Right renal cortex interstitium (tissue), 3 donors: ENCODE data around the gene DIP2C. TPM values are rescaled to one million over a fixed set of nuclear protein-coding genes. Genes with fewer than 3 reads are reported as not detected.
"Not testable (repeated sequence)": the region's sequence is repeated elsewhere in the genome, so short reads cannot be mapped to it uniquely, and the experiment has no call there.

Source experiments
- DNase-seq, 3 donors: peaks; one replicate each; pipeline ENCODE4 v3.0.0-alpha.2; 2013; ENCODE audit warnings: low read depth in 3 of 3, low spot score in 2 of 3
- polyA plus RNA-seq, 3 donors: library from polyadenylated mRNA; unstranded; fragments of 120-200 nt; gene quantifications; one replicate each; pipeline ENCODE4 v1.2.1, GENCODE V29; 2013; ENCODE audit not compliant: insufficient read length in 3 of 3

DIP2C gene
- polyA plus RNA-seq, 3 donors, result 19.2 to 22.3 (median 21.0) TPM

DNA sequence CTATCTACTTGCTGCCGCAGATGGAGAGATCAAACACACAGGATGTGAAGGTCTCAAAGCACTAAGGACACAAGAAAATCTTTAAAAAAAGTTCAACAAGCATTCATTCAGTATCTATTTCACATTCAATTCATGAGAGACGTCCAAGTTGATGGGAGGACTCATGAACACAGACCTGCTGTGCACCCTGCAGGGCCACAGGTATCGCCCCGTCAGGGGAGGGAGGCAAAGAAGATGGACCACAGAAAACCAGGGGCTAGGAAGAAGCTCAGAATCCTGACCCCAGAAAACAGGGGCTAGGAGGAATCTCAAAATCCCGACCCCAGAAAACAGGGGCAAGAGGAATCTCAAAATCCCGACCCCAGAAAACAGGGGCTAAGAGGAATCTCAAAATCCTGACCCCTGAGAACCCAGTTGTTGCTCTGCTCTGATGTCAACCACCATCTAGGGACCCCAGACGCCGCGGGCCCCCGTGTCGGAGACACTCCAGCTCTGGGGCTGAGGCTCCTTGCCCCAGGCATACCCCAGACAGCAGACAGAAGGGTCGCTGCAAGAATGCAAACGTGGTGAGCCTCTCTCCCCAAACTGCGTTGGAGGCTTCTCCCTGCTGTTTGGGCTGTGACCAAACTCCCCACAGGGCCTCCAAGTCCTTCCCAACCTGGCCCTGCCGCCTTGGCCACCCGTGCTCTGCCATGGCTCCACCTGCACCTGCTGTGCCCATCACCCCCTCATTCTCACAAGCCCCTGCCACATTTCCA is 197.6 kb downstream of the DIP2C start:
- no peak for DNase-seq

DNA sequence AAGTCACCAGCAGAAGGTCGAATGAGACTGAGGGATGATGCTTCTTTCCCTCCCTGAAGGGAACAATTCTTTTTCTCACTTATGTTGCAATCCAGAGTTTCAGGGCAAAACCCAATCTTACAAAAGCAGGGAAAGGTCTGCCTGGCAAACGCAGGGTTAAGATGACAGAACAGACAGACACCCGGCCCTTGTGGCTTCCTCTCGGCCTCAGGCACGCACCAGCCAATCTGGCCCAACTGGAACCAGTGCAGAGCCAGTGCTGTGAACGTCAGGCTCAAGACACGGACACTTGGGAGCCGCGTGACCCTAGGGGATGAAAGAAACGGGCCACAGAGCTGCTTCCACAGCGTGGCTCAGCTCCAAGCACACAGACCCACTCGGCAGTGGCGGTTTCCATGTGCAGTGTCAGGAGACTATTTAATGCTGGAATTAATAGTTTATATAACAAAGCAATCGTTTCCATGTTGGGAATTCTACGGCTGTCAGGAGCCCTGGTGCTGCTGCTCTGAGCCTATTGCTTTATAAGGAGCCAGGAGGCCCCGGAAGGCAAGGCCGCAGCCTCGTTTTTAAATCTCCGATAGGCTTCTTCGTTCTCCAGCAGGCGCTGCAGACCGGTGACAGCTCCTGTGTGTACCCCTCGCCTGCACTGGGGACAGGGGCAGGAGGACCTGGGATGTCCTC is 198.4 kb downstream of the DIP2C start:
- no peak for DNase-seq

DNA sequence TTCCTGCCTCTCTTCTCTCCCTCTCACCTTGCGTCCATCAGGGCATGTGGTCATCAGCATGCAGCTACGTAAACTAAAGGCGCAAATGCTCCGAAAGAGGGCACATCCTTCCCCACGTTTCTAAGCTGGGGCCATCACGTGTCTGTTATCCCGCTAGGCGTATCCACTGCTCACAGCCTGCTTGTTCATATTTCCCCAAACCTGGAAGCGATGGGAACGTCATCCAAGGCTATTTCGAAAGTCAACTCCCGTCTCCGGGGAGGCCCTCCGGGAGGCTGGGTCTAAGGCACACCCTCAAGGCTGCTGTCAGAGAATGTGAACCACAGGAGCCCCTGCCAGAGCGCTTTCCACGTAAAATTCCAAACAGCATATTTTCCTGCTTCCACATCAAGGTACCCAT is 199.2 kb downstream of the DIP2C start:
- no peak for DNase-seq

DNA sequence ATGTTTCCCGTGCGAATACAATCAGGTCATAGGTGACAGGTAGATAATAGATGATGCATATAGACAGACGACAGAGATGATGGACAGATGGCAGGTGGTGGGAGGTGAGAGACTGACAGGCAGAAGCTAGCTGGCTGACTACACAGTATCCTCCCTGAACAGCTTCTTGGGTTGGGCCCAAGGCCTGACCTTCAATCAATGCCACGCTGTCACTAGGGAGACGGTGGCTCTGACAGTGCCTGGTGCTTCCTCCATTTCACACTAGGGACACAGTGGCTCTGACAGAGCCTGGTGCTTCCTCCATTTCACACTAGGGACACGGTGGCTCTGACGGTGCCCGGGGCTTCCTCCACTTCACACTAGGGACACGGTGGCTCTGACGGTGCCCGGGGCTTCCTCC is 200.1 kb downstream of the DIP2C start:
- DNase-seq, result no peak

DNA sequence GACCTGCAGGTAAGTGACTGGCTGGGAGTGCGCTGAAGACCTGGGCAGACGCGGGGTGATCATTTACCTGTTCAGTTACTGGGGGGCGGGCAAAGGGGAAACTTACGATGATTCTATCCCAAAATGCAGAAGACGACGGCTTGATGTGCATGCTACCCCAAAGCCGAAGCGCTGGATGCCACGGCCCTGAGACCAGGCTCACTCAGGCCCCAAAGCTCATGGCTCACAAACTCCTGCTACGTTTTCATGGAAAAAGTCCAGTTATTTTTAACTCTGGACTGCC is 200.6 kb downstream of the DIP2C start:
- DNase-seq, result no peak

DNA sequence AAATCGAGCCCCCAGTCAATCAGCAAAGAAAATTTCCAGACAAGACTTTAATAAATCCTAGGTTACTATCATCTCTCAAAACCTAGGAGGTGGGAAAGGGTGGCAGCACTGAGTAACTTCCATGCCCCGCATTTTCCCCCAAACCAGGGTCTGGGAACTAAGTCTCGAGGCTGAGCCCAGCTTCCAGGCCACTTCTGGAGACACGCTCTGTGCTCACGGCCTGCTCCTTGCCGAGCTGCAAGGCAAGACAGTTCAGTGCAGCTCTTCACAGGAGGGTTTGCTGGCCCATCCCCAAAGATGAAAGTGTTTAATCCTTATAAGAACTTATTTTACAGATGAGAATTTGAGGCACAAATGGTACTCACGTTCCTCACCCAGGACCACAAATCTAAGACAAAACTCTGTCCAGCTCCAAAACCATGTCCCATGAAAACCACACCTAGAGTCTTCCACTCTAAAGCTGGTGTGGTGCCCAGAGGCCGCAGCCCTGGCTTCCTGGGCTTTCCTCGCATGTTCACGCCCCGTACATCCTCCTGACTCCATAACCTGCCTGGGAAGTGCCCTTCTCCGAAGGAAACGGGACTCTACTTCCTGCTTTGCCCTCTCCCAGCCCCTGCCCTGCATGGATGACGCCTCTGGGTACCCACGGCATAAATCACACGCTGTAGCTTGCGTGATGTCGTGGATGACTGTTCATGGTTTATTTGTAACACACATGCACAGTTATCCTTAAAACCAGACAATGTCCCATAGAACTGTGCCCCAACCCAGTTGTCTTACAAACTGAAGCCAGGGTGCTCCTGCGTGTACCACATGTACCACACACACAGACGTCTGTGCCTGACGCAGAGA is 201.2 kb downstream of the DIP2C start:
- DNase-seq, result no peak

DNA sequence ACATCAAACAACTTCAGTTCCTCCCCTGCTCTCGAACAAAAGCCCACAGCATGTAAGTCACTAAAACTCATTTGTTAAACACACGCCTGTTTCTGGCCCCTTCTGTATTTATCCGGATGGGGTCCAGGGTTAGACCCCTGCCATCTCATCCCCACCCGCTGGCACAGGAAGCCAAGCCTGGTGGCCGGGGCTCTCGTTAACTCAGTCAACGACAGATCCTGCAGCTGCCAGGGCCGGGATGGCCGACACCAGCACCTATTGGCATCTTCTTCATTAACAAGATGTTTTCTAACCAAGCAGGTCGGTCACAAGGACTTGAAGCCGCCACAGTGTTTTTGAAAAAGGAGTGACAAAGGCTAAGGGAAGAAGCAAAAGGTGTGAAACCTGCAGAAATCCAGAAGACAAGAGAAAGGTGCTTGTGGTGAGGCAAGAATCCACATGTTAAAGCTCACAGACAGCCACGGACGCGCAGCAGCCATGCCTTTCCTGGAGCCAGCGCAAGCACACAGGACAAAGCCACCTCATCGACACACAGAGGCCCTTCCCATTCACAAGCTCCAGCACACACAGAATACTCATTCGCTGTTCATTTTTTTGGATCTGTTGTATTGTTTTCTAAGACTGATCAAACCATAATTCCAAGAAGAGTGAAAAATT is 202.7 kb downstream of the DIP2C start:
- DNase-seq, result no peak

DNA sequence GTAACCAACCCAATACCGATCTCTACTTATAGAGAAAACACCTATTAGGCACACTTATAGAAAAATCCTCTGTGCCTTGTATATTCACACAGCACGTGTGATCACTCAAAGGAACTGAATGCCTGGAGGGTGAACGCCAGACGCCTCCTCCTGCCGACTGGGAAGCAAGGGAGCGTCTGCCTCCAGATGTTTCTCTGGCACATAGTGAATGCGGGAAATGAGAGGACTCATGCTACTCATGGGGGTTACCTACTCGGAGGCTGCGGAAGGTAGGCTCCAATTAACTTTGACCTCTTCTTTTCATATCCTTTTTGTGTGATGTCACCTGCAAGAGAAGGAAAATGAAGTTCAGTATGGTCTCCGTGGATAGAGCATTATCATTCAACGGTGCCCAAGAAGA is 203.3 kb downstream of the DIP2C start:
- no peak for DNase-seq

DNA sequence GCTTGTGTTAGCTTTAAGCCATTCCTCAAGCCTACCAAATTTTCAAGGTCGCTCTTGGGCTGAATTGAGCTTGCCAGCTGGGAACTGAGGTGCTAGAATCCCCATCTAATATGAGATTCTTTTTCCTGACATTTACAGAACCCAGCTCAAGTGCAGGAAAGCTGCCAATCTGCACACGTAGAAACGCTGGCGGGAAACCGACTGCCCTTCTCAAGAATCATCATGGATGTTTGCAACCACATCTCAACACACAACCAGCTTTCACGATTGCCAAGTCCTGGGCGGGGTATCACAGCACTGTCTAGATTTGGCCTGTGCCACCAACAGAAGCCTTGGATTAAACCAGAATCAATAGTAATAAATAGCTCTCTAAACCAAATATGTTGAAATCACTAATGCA is 203.7 kb downstream of the DIP2C start:
- DNase-seq, result no peak

DNA sequence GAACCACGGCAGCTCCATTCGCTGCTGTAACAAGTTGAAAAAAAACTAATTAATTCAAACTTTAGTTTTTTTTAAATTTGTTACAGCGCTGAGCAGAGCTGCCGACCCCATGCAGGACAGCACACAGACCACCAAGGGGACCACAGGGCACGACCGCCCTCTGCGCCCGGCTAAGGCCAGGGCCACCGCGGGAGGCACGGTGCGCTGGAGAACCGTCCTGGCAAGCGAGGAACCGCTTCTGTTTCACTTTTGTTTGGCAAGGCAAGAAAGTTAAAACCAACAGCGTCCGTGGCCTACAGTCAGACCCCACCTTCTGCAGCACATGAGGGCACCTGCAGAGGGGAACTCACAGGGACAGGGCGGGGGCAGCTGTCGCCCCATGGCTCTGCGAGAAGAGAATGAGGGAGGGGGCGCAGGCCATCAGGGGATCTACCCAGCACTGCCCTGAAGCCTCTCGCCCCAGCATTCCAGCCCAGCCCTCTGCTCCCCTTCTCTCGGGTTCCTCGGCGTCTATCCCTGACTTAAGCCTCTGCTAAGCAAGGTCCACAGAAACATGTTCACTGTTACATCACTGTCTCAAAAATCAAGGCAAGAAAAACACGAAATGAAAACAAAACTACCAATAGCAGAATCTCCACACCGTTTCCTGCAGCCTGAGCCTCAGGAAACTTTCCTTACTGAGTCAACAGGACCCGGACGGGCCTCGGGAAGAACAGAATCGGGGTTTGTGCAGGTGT is 204.4 kb downstream of the DIP2C start:
- DNase-seq, result no peak

DNA sequence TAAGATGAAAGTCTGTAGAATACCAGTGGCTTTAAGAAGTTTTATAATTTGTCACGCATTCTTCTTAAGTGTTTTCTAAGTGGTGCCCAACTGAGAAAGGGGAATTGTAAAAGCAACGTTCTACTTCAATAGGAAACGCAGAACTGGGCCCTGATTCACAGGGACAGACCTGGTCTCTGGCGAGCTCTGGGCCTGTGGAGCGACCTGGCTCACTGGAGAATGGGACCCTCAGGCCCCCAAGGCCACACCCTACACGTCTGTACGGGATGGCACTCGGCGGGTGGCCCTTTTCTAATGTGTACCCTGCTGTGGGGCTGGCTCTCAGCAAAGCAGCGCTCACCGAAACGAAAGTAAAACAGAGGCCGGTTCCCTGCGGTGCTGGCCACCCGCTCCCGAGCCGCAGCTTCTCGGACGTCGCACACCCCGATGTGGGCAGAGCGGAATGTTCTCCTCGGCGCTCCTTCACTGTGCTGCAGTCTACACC is 205.0 kb downstream of the DIP2C start:
- DNase-seq, result no peak

DNA sequence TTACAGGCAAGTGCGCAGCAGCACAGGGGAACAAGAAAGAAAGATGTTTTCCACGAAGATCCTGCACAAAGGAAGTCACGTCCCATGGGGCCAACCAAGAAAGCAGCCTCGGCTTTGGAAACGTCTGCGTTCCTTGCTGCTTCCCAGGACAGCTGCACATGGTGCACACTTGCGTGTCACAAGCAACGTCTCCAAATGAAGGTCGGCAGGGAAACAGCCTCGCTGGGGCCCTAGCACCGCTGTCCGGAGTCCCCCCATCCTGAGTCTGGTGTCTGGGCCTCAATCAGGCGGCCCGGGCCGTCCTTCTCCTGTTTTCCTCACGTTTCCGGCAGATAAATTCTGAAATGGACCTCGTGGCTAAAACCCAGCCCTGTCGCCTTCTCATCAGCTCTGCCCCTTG is 206.2 kb downstream of the DIP2C start:
- DNase-seq, result no peak

DNA sequence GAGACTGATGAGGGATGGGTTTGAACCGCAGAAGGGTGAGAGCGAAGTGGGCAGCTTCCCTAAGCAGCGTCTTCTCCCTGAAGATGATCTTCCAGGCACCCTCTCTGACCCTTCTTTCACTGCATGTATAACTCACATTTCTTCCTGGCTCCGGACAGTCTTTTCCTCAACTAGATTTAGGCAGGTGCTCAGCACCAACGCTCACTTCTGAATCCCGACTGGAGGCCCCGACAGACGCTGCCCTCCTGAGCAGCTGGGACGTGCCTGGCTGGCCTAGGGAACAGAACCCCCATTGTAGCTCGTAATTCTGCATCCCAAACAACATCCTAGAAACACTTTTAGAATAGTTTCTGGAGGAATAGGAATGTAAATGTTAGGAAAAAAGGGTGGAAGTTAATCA is 206.6 kb downstream of the DIP2C start:
- no peak for DNase-seq

DNA sequence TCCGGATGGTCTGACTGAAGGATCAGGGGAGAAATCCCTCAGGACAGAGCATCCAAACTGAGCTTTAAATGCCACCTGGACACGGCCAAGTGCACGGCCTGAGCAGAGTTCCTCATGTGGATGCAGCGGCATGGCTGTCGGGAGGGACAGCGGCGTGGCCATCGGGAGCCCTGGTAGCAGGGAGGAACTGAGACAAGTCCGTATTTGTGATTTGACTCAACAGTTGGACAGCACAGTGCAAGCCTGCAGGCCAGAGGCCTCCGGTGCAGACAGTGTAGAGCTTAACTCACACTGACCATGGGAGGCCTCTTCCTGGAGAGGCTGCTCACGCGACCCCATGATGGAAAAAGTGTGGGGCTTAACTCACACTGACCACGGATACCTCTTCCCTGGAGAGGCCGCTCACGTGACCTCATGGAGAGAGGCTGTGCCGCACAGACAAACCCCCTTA is 207.4 kb downstream of the DIP2C start:
- DNase-seq, result no peak

DNA sequence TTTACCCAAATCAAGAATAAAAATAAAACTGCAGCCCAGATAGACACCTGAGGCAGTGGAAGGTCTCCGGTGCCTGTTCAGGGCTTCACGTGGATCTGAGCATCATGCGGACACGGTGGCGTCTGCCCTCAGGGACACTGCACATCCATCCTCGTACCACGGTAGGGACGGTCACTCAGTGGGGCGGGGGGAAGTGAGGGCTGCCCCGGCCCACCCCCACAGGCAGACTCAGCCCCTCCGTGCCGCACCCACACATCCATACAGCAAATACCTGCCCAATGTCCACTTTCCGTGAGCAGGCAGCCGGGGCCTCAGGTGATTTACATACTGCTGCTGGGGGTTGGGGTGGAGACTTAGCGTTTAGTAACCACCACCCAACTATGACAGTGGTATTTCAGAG is 207.8 kb downstream of the DIP2C start:
- DNase-seq, result no peak

DNA sequence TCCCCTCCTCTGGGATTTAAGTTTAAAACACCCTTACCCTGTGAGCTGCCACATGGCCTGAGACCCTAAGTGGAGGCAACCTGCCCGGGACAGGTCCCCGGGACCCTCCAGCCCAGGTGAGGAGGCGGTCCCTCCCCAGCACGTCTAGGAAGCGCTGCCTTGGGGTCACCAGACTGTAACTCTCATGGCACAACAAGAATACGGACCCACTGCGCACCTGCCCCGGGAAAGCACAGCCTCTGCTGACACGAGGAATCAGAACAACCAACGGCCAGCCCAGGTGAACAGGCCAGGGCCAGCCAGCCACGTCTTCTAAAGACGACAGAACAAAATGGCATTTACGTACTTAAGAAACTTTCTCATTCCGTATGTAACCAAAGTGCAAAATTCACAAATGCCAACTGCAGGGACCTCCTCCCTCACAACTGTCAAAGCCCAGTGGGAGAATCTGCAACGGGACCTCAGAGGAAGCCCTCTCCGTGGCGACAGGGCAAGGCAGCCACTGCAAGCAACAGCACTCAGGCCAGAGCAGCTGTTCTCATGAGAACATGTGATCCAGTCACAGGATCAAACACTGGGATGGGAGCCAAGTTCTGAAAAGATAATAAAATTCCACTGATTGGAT is 208.4 kb downstream of the DIP2C start:
- no peak for DNase-seq

DNA sequence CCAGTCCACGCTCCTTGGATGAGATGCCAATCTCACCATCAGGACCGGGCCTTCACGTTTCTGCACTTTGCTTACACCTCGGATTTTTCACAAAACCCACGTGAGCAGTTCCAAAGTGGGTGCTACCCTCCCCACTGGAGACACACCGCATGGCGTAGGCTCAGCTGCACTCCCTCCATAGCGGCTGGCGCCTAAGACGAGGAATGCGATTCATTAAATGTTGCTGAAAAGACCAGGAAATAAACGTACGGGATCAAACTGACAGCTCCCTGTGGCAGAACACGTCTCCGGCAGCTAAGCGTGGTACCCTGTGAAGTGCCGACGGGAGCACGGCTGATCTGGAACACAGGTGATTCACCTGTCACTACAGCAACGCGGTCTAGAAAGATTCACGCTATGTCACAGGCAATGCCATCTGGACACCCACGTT is 209.0 kb downstream of the DIP2C start:
- DNase-seq, result no peak

DNA sequence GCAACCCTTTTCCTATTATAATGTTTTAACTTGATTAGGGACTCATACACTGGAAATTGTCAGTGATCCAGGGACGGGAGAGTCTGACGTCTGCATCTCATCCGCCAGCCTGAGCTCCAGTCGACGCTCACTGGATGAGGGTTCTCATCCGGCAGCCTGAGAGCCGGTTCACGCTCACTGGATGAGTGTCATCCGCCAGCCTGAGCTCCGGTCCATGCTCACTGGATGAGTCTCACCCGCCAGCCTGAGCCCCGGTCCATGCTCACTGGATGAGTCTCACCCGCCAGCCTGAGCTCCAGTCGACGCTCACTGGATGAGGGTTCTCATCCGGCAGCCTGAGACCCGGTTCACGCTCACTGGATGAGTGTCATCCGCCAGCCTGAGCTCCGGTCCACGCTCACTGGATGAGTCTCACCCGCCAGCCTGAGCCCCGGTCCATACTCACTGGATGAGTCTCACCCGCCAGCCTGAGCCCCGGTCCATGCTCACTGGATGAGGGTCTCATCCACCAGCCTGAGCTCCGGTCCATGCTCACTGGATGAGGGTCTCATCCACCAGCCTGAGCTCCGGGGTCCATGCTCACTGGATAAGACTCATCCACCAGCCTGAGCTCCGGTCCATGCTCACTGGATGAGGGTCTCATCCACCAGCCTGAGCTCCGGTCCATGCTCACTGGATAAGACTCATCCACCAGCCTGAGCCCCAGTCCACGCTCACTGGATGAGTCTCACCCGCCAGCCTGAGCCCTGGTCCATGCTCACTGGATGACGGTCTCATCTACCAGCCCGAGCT is 209.6 kb downstream of the DIP2C start:
- not testable (repeated sequence) for DNase-seq
